Lower lobe of right lung (tissue), 2 donors: ENCODE measurements around the gene THAP4. TPM values are rescaled to one million over a fixed set of nuclear protein-coding genes. Genes with fewer than 3 reads are reported as not detected.

Experiments
- ATAC-seq, 2 donors: fragments of 200-7000 bp; cut with Tn5 transposase; one replicate each; pipeline ENCODE4 v1.9.1; 2020 to 2022; ENCODE audit warnings: mild to moderate bottlenecking in 2 of 2, moderate library complexity in 2 of 2
- DNase-seq: peaks from one replicate; pipeline ENCODE4 v3.0.0-alpha.2; 2020
- H3K27ac ChIP-seq: fragments of 200-600 bp; one replicate; pipeline ENCODE4 v1.8.0; 2022
- H3K27me3 ChIP-seq: fragments of 200-600 bp; one replicate; pipeline ENCODE4 v1.8.0; 2022; ENCODE audit warnings: low read depth
- H3K36me3 ChIP-seq: fragments of 200-600 bp; one replicate; pipeline ENCODE4 v1.8.0; 2022; ENCODE audit warnings: mild to moderate bottlenecking
- H3K4me1 ChIP-seq: fragments of 200-600 bp; one replicate; pipeline ENCODE4 v1.8.0; 2022
- H3K4me3 ChIP-seq: fragments of 200-600 bp; one replicate; pipeline ENCODE4 v1.8.0; 2022; ENCODE audit warnings: mild to moderate bottlenecking
- H3K9me3 ChIP-seq: fragments of 200-600 bp; one replicate; pipeline ENCODE4 v1.8.0; 2022
- CTCF ChIP-seq: fragments of 200-600 bp; IDR thresholded peaks from one replicate; pipeline ENCODE4 v1.8.0; 2022; ENCODE audit warnings: antibody characterized with exemption, mild to moderate bottlenecking
- intact Hi-C: fragments of 100-400 bp; cut with DNase I; formaldehyde crosslinking; loops from one replicate; pipeline ENCODE4 v1.11.0; 2022
- total RNA-seq: library from RNA; stranded (reverse); fragmentation: NEBNext Ultra II Directional; extraction: Animal tissue kit (Norgen Biotek cat#: 25700); gene quantifications from one replicate; pipeline ENCODE4 v1.2.1, GENCODE V29; 2021
- donor health status: DM: no; HTN: yes; CAD: no; lungs with severe emphysema.

The THAP4 gene
- total RNA-seq, 1 donor from 2014 or later: 39.8 TPM

GRCh38 chr2:241678307-241678706, 41.3 kb upstream of the THAP4 start:
- ATAC-seq: no peak
- no peaks in the 10 kb centered on the region for H3K9me3 ChIP-seq
- no peak overlapping the region for H3K27ac ChIP-seq
- intact Hi-C loops: no loop called here
- DNase-seq: no peak
- peaks cover 54% of the 10 kb centered on the region for H3K36me3 ChIP-seq
- H3K4me3 ChIP-seq: no peak overlapping the region
- TF ChIP-seq CTCF: no peak
- no peaks in the 10 kb centered on the region for H3K4me1 ChIP-seq
- no peaks in the 10 kb centered on the region for H3K27me3 ChIP-seq

DNA sequence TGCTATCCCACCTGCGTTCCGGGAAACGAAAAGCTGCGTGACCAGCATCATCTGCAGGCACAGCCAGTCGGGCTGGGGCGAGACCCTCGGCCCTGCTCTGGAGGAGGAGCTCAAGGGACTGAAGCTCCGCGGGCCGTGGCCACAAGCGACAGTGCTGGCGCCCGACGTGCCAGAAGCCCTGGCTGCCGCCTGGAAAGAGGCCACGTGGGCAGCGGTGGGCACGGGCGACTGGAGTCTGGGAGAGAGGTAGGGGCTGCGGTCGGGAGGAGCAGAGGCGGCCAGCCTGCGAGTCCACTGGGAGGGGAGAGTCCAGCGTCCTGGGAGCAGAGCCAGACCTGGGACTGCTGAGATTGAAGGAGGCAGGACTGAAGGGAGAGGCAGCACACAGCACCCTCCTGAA, 40.4 kb upstream of the THAP4 start:
- no peak for ATAC-seq
- no peaks in the 10 kb centered on the region for H3K27me3 ChIP-seq
- H3K36me3 ChIP-seq: peaks cover 63% of the 10 kb centered on the region
- no peak for DNase-seq
- no peak for TF ChIP-seq CTCF
- intact Hi-C loops: no loop called here
- no peaks in the 10 kb centered on the region for H3K4me1 ChIP-seq
- H3K4me3 ChIP-seq: no peak overlapping the region
- no peak overlapping the region for H3K27ac ChIP-seq
- no peaks in the 10 kb centered on the region for H3K9me3 ChIP-seq

DNA sequence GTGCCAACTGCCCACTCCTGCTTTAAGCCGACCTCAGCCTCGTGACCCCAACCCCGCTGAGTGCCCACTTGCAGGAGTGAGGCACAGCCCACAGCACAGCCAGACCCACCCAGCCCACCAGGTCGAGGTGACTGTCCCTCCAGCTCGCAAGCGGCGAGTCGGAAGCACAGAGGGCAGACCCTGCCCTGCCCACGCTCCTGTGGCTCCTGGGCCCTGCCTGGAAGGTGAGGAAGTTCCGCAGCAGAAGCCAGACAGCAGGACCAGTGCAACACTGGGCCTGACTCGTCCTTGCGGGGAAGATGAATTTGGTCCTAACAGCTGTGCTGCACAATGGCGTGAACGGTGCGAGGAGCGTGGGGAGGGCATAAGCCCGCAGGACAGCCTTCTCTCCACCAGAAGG, 39.7 kb upstream of the THAP4 start:
- no peak overlapping the region for H3K27ac ChIP-seq
- H3K36me3 ChIP-seq: peaks cover 66% of the 10 kb centered on the region
- no peak for ATAC-seq
- no peaks in the 10 kb centered on the region for H3K4me1 ChIP-seq
- no peaks in the 10 kb centered on the region for H3K9me3 ChIP-seq
- intact Hi-C loops: no loop called here
- no peak overlapping the region for H3K4me3 ChIP-seq
- no peak for TF ChIP-seq CTCF
- no peaks in the 10 kb centered on the region for H3K27me3 ChIP-seq
- DNase-seq: no peak

DNA sequence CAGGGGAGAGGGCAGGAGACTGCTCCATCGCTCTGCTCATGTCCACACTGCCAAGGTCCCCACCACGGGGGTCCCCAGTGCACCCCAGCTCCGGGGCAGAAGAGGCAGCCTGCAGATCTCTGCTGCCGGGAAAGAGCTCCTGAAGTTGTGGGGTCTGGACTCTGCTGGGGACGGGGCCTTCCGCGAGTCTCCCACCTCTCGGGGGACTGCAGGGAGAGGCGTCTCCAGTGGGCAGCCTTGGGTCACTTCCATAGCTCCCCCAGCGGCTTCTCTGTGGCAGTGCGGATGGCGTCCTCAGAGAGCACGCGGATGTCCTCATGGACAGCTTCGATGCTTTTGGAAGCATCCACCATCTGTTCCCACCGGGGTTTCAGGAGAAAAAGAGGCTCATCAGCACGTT, 38.9 kb upstream of the THAP4 start:
- no peak overlapping the region for H3K27ac ChIP-seq
- no peaks in the 10 kb centered on the region for H3K27me3 ChIP-seq
- peaks cover 66% of the 10 kb centered on the region for H3K36me3 ChIP-seq
- H3K4me1 ChIP-seq: no peaks in the 10 kb centered on the region
- TF ChIP-seq CTCF: no peak
- no peak overlapping the region for H3K4me3 ChIP-seq
- intact Hi-C loops: no loop called here
- DNase-seq (no peak), ATAC-seq (no peak)
- no peaks in the 10 kb centered on the region for H3K9me3 ChIP-seq

GRCh38 chr2:241673797-241674725, 37.1 kb upstream of the THAP4 start:
- H3K27me3 ChIP-seq: no peaks in the 10 kb centered on the region
- no peaks in the 10 kb centered on the region for H3K9me3 ChIP-seq
- DNase-seq (no peak), ATAC-seq (no peak)
- no peaks in the 10 kb centered on the region for H3K4me1 ChIP-seq
- no peak overlapping the region for H3K27ac ChIP-seq
- TF ChIP-seq CTCF: no peak
- no peak overlapping the region for H3K4me3 ChIP-seq
- H3K36me3 ChIP-seq: peaks cover 81% of the 10 kb centered on the region
- intact Hi-C loops: no loop called here
